CD4-positive, alpha-beta T cell treated with Interleukin-1 beta for 1 hour (primary cell): Measurements from ENCODE around the gene CZIB.
A peak's percentile ranks its signal among the peaks of the same experiment; 100 is the strongest.

ENCODE experiments used
- DNase-seq, 2 donors: peaks; one replicate each; pipeline ENCODE4 v3.0.0-alpha.2; 2020 to 2022

The CZIB gene

DNA sequence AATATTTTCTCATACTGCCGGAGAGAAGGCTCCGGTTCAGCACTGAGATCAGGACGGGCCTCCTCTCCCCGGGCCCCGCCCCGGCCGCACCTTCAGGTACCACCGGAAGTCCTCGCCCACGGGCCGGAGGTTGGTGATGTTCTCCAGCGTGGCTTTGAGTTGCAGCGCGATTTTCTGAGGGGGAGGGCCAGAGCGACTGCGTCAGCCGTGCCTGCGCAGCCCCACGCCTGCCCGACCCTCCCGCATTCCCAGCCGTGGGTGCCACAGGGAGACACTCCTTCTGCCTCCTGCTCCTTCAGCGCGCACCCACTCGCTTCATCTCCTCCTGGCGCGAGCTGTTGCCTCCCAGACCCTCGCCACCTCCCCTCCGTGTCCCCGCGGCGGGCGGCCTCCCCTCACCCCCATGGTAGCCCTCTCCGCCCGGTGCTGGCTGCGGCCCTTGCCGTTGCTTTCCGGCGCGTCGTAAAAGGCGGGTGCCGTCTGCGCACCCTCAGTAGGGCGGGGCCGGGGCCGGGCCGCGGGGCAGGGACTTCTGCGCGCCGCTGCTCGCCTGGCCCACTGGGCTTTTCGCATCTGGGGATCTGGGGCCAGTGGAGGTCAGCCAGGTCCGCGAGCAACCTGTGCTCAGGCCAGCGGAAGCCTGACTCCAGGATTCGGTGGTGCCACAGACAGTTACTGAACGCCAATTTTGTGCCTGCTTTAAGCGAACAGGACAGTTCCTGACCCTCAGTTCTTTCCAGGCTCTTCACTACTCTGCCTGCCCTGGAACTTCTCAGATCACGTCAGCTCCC is at the start of gene CZIB:
TSS of gene CZIB (minus strand) at position 464 of the 791 bp plus-strand sequence. CDS start at position 405, 59 bp downstream.
- DNase-seq: peak; percentile 91 to 92

DNA sequence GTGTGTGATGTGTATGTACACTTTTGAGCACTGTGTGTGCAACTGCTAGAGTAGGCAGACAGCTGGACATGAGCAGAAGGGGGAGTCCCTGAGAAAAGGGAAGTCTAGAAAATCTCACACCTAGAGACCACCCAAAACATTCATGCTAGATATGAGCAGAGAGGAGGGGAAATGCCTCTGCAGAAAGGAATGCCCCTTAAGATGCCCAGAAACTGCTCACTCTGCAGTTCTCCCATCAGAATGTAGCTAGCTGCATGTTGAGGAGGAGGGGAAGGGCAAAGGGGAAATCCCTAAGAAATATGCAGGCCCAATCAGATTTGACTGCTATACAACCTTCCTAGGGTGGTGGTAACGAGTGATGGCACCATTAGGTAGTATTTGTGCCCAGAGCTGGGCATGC is 49.7 kb upstream of the CZIB start:
- DNase-seq: no peak

DNA sequence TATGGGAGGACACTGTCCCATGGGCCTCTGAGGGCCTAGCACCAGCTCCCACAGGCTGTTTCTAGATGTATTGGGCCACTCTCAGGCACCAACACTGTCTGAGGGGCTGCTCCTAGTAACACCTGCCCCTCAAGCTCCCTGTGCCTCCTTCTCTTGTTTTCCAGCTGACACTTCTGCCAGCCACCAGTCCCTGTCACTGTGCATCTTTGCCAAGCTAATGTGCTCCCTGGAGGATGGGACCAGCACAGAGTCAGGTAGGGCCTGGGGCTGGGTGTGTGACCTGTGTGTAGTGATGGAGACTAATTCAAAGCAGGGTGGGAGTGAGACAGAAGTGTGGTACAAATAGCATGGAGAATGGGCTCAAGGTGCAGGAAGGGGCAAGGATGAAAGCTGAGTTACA is 47.3 kb upstream of the CZIB start:
- DNase-seq: no peak

GRCh38 chr1:53266038-53266437 is 45.6 kb upstream of the CZIB start:
- no peak for DNase-seq

GRCh38 chr1:53265581-53265980 is 45.1 kb upstream of the CZIB start:
- DNase-seq: no peak

DNA sequence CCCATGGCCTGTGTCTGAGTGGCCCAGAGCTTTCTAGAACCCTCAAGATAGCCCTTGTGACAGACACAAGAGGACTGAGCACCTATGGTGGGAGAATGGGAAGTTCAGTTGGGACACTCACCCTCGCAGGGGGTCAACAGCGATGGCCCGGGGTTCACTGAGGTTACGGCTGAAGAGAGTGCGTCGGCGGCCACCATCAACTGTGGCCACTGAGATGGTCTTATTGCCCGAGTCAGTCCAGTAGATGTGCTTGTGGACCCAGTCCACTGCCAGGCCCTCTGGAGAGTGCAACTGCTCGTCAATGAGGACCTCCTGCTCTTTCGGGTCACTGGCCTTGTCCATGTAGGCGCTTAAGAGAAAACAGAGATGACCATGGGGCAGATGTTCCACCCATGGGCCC is 43.6 kb upstream of the CZIB start:
- no peak for DNase-seq

DNA sequence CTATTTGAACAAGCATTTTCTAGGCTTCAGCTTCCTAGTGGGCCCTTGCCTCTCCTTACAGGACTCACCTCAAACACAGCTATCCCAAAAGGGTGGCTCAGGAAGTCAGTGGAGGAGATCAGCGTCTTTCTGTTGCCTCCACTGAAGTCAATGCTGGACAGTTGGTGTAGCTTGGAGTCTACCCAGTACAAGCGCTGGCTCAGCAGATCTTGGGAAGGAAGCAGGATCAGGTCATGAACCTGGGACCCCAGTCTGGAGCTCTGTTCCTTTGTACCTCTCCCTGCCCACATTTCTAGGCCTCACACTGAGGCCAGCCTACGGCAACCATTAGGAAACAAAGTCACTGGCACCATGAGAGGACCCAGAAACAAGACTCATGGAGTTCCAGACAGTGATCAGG is 41.6 kb upstream of the CZIB start:
- no peak for DNase-seq

GRCh38 chr1:53260631-53261247 is 40.3 kb upstream of the CZIB start:
- DNase-seq: no peak

DNA sequence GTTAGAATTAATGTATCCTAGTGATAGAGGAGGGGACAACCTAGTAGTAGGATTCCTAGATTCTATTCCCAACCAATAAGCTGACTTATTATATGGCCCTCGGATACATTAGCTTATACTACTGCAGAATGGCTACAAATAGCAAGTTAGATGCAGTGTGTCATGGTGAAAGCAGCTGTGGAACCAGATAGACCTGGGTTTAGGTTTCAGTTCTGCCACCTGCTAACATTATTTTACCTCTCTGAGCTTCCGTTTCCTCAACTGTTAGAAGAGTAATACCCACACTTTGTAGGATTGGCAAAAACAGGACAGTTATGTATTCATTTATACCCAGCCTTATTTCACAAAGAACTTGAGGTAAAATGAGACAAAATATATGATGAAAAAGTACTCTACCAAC is 39.5 kb upstream of the CZIB start:
- no peak for DNase-seq

DNA sequence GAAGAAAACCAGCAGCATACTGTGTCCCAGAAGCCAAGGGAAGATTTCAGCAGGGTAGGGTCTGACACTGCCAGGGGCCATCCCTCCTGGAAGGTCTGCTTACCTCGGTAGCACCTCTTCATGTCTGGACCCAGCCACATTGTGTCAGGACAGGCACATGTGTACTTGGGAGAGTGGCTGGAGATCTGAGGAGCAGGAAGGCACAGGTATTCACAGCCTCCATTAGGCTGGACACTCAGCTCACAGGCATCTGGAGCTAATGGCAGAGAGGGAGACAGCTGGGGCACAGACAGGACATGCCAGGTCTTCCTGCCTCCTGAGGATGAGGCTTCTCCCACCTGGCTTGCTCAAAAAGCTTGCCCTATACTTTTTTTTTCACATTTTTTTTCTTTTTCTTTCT is 37.8 kb upstream of the CZIB start:
- no peak for DNase-seq

- DNase-seq: no peak
Observed at GRCh38 chr1:53257454-53258081, 37.1 kb upstream of the CZIB start.

GRCh38 chr1:53256511-53257453 is 36.3 kb upstream of the CZIB start:
- no peak for DNase-seq

DNA sequence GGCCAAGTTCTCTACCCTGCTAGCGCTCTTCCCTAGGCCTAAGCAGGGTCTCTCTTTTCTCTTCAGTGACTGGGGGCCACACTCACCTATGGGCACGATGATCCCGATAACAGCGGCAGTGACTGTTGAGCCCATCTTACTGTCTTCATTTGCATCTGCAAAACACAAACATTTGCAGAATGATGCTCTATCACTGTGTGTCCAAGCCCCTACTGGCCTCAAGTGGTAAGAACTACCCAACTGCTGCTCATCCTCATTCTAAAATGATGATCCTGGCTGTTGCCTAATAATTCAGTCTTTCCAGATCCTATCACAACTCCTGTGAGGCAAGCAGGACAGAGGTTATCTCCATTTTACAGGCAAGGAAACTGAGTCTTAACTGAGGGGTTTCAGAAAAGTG is 34.6 kb upstream of the CZIB start:
- DNase-seq: no peak

GRCh38 chr1:53254011-53254640 is 33.7 kb upstream of the CZIB start:
- DNase-seq: no peak

DNA sequence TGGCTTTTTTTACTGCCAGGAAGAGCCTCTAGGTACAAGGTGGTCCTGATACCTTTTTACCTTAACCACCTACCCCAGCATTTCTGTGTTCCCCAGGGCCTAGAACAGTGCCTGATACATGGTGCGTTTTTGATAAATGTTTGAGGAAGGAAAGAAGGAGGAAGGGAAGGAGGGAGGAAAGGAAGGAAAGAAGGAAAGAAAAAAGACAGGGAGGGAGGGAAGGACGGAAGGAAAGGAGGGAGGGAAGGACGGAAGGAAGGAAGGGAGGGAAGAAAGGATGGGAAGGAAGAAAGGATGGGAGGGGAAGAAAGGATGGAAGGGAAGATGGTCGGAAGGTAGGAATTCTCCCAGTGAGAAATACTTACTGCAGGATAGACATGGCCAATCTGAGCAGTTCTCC is 29.9 kb upstream of the CZIB start:
- no peak for DNase-seq

- no peak for DNase-seq
Observed at GRCh38 chr1:53249706-53250105, 29.3 kb upstream of the CZIB start.

GRCh38 chr1:53246261-53247134 is 26.1 kb upstream of the CZIB start:
- DNase-seq: no peak

DNA sequence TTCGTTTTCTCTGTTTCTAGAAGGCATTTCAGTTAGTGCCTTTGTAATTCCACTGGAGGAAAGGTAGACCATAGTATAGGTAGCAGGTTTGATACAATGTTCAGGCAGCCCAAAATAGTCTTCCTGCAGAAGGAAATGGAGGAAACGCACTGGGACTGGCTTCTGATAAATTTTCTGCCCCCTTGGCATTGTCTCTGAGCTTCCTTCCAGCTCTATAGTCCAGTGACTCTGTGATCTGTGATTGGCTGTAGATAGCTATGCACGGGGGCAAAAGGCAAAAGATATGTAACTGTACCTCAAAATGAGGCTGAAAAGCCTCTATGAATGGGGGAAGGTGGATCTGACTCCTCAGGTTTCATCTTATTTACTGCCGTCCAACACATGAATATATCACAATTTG is 23.7 kb upstream of the CZIB start:
- DNase-seq: no peak

DNA sequence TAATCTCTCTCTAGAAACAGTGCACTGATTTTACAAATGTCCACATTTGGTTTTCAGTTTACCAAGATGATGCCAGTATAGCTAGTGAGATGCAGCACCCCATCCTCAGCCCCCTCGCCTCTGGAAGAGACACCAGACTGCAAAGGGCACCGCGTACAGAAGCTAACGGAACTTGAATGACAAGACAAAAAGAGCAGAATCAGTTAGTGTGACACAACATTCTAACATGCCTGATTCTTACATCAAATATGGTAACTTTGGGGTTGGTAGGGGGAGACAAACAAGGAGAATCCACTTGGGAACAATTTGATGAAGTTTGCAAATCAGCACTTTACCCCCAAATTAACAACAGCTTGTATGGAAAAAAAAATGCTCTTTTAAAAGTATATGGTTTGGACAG is 21.9 kb upstream of the CZIB start:
- DNase-seq: no peak

- DNase-seq: no peak
Observed at GRCh38 chr1:53241828-53242227, 21.4 kb upstream of the CZIB start.
